SK-N-SH (cell line): Measurements from ENCODE around the gene SLC12A5. TPM values are rescaled to one million over a fixed set of nuclear protein-coding genes. Genes with fewer than 3 reads are reported as not detected.
"Not testable (repeated sequence)": the region's sequence is repeated elsewhere in the genome, so short reads cannot be mapped to it uniquely, and the experiment has no call there.

Experiments
- CTCF ChIA-PET: fragments of 300-600, 350-600 bp; formaldehyde crosslinking; extraction: SDS; loops from one replicate; lab custom pipeline; 2021; lab: Yijun Ruan, JAX
- POLR2A ChIA-PET: fragments of 350-600 bp; sonication (Branson Sonifier 250); formaldehyde crosslinking; extraction: SDS; loops from one replicate; lab custom pipeline; 2020; ENCODE audit warnings: antibody characterized with exemption, inconsistent platforms; lab: Yijun Ruan, JAX
- DNase-seq: peaks from one replicate; pipeline ENCODE4 v3.0.0; 2012
- H2AFZ ChIP-seq: fragments of 200-600 bp; sonication (generic); 2 replicates; pipeline ENCODE4 v1.8.1; 2016; ENCODE audit warnings: antibody characterized with exemption, mild to moderate bottlenecking, low read depth
- H3F3A ChIP-seq: fragments of 200-600 bp; sonication (generic); replicated peaks from 2 replicates; pipeline ENCODE3; 2016; ENCODE audit warnings: antibody characterized with exemption, mild to moderate bottlenecking; ENCODE audit not compliant: insufficient read depth
- H3K27ac ChIP-seq, 2 experiments: fragments of 200-500 bp in 1 of 2; fragments of 200-600 bp in 1 of 2; sonication (Bioruptor generic) in 1 of 2; sonication (generic), shearing (Covaris generic) in 1 of 2; 2 replicates each; pipeline versions ENCODE4 v1.5.1 to v1.6.1; 2014 to 2016; ENCODE audit warnings: low read depth in 2 of 2, inconsistent platforms in 1 of 2, low read length in 1 of 2, mild to moderate bottlenecking in 1 of 2, mixed read lengths in 1 of 2
- H3K27me3 ChIP-seq: fragments of 200-600 bp; sonication (generic), shearing (Covaris generic); 2 replicates; pipeline ENCODE4 v1.6.1; 2016; ENCODE audit warnings: mixed run types; ENCODE audit not compliant: insufficient read depth
- H3K36me3 ChIP-seq, 2 experiments: fragments of 200-500 bp in 1 of 2; fragments of 200-600 bp in 1 of 2; sonication (Bioruptor generic) in 1 of 2; sonication (generic) in 1 of 2; replicated peaks in 1 of 2; 2 replicates each; pipeline versions ENCODE3 to v1.5.1; 2014 to 2016; ENCODE audit warnings: low read length in 1 of 2, mild to moderate bottlenecking in 1 of 2; ENCODE audit not compliant: insufficient read depth in 2 of 2, control insufficient read depth in 1 of 2
- H3K4me1 ChIP-seq, 2 experiments: fragments of 200-500 bp in 1 of 2; fragments of 200-600 bp in 1 of 2; sonication (Bioruptor generic) in 1 of 2; sonication (generic), shearing (Covaris generic) in 1 of 2; 2 replicates each; pipeline versions ENCODE4 v1.5.1 to v1.6.1; 2014 to 2016; ENCODE audit warnings: low read depth in 1 of 2, low read length in 1 of 2, mixed run types in 1 of 2; ENCODE audit not compliant: insufficient read depth in 2 of 2, control insufficient read depth in 1 of 2
- H3K4me2 ChIP-seq: fragments of 200-600 bp; sonication (generic), shearing (Covaris generic); 2 replicates; pipeline ENCODE4 v1.6.1; 2017; ENCODE audit warnings: mixed run types
- H3K4me3 ChIP-seq, 2 experiments: fragments of 200-500 bp in 1 of 2; fragments of 200-600 bp in 1 of 2; sonication (Bioruptor generic) in 1 of 2; sonication (generic), shearing (Covaris generic) in 1 of 2; 2 replicates each; pipeline versions ENCODE4 v1.5.1 to v1.8.1; 2014 to 2016; ENCODE audit warnings: low read depth in 2 of 2, inconsistent platforms in 1 of 2, low read length in 1 of 2, mild to moderate bottlenecking in 1 of 2, mixed read lengths in 1 of 2, moderate library complexity in 1 of 2
- H3K79me2 ChIP-seq: fragments of 200-600 bp; sonication (generic); 2 replicates; pipeline ENCODE4 v1.8.1; 2017; ENCODE audit warnings: mild to moderate bottlenecking; ENCODE audit not compliant: insufficient read depth
- H3K9ac ChIP-seq: fragments of 200-600 bp; sonication (generic); 2 replicates; pipeline ENCODE4 v1.6.1; 2017; ENCODE audit warnings: mixed run types
- H3K9me2 ChIP-seq: fragments of 200-600 bp; sonication (generic); 2 replicates; pipeline ENCODE4 v1.6.1; 2017; ENCODE audit warnings: mixed run types
- H3K9me3 ChIP-seq: fragments of 200-600 bp; sonication (generic); 2 replicates; pipeline ENCODE4 v1.6.1; 2017; ENCODE audit warnings: mixed run types, mild to moderate bottlenecking, moderate library complexity
- H4K20me1 ChIP-seq: fragments of 200-600 bp; sonication (generic); 2 replicates; pipeline ENCODE4 v1.6.1; 2017; ENCODE audit warnings: mild to moderate bottlenecking, mixed run types; ENCODE audit not compliant: insufficient read depth
- ELF1 ChIP-seq: IDR thresholded peaks from 2 replicates; pipeline ENCODE4 v1.4.0; 2012
- FOSL2 ChIP-seq: IDR thresholded peaks from 2 replicates; pipeline ENCODE4 v1.4.0; 2012; ENCODE audit warnings: low read depth, mild to moderate bottlenecking, moderate library complexity, borderline replicate concordance
- FOXJ3 ChIP-seq: sonication (generic); formaldehyde crosslinking; IDR thresholded peaks from 2 replicates; pipeline ENCODE4 v1.5.1; 2020; ENCODE audit warnings: mild to moderate bottlenecking, missing genetic modification reagents
- MAX ChIP-seq: IDR thresholded peaks from 2 replicates; pipeline ENCODE4 v1.4.0; 2012; ENCODE audit warnings: low read depth
- MXI1 ChIP-seq: IDR thresholded peaks from 2 replicates; pipeline ENCODE4 v1.6.1; 2012; ENCODE audit warnings: mild to moderate bottlenecking, low read depth, low read length, improper control_type of control experiment
- NFIC ChIP-seq: IDR thresholded peaks from 2 replicates; pipeline ENCODE4 v1.4.0; 2012; ENCODE audit warnings: borderline replicate concordance
- POLR2AphosphoS5 ChIP-seq: IDR thresholded peaks from 2 replicates; pipeline ENCODE4 v1.6.1; 2012; ENCODE audit warnings: low read depth, low read length
- RAD21 ChIP-seq: IDR thresholded peaks from 2 replicates; pipeline ENCODE4 v1.6.1; 2012; ENCODE audit warnings: mild to moderate bottlenecking, low read length
- WGBS: methylation state at CpG from one replicate; pipeline ENCODE4 v1.1.6; 2017; ENCODE audit warnings: low lambda C conversion rate; 5-methylcytosine and 5-hydroxymethylcytosine counted together
- polyA plus RNA-seq, 3 experiments: library from polyadenylated mRNA; depleted of rRNA; stranded (reverse); fragments of >200 nt; gene quantifications; 2 replicates each; pipeline ENCODE4 v1.2.3, GENCODE V29; 2012
- TF ChIP-seq, protein P1 (sequence below): fragments of 200-600 bp; sonication (generic); IDR thresholded peaks from 2 replicates; pipeline ENCODE4 v1.6.1; 2017; ENCODE audit warnings: antibody characterized with exemption, mild to moderate bottlenecking, moderate library complexity
- TF ChIP-seq, protein P2 (sequence below): IDR thresholded peaks from 2 replicates; pipeline ENCODE4 v1.4.0; 2012; ENCODE audit warnings: low read depth, borderline replicate concordance
- TF ChIP-seq, protein P3 (sequence below): IDR thresholded peaks from 2 replicates; pipeline ENCODE4; 2012

Gene SLC12A5
- polyA plus RNA-seq, 1 of the 3 experiments (the other 2 are of a cell fraction): 19.9 TPM

GRCh38 chr20:46089417-46090388 is 60.7 kb downstream of the SLC12A5 start, which contains the start of gene NCOA5 (continued):
- TF ChIP-seq MXI1 (peak; percentile 91), RAD21 (peak; percentile 39), FOXJ3 (CRISPR knock-in tag) (peak; percentile 65; the same call in 1 of the 2 replicates), MAX (0 out of 2 replicates have a peak, but pooled peaks have one; percentile 78), ELF1 (0 out of 2 replicates have a peak, but pooled peaks have one; percentile 55), POLR2AphosphoS5 (peak; percentile 82)
- TF ChIP-seq, protein P1, sequence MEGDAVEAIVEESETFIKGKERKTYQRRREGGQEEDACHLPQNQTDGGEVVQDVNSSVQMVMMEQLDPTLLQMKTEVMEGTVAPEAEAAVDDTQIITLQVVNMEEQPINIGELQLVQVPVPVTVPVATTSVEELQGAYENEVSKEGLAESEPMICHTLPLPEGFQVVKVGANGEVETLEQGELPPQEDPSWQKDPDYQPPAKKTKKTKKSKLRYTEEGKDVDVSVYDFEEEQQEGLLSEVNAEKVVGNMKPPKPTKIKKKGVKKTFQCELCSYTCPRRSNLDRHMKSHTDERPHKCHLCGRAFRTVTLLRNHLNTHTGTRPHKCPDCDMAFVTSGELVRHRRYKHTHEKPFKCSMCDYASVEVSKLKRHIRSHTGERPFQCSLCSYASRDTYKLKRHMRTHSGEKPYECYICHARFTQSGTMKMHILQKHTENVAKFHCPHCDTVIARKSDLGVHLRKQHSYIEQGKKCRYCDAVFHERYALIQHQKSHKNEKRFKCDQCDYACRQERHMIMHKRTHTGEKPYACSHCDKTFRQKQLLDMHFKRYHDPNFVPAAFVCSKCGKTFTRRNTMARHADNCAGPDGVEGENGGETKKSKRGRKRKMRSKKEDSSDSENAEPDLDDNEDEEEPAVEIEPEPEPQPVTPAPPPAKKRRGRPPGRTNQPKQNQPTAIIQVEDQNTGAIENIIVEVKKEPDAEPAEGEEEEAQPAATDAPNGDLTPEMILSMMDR: peak; percentile 13; the same call in 1 of the 2 replicates
- TF ChIP-seq, protein P2, sequence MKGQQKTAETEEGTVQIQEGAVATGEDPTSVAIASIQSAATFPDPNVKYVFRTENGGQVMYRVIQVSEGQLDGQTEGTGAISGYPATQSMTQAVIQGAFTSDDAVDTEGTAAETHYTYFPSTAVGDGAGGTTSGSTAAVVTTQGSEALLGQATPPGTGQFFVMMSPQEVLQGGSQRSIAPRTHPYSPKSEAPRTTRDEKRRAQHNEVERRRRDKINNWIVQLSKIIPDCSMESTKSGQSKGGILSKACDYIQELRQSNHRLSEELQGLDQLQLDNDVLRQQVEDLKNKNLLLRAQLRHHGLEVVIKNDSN: no peak

DNA sequence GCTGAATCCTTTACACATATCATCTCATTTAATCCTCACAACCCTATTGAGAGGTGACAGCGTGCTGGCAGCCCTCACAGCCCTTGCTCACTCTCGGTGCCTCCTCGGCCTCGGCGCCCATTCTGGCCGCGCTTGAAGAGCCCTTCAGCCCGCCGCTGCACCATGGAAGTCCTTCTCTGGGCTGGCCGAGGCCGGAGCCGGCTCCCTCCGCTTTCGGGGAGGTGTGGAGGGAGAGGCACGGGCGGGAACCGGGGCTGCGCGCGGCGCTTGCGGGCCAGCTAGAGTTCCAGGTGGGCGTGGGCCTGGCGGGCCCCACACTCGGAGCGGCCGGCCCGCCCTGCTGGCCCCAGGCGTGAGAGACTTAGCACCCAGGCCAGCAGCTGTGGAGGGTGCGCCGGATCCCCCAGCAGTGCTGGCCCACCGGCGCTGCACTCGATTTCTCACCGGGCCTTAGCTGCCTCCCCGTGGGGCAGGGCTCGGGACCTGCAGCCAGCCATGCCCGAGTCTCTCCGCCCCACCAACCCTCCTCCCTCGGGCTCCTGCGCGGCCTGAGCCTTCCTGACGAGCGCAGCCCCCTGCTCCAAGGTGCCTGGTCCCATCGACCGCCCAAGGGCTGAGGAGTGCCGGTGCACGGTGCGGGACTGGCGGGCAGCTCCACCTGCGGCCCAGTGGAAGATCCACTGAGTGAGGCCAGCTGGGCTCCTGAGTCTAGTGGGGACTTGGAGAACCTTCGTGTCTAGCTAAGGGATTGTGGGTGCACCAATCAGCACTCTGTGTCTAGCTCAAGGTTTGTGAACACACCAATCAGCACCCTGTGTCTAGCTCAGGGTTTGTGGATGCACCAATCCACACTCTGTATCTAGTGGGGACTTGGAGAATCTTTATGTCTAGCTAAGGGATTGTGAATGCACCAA is 62.9 kb downstream of the SLC12A5 start:
- H3K27ac ChIP-seq, H3K27me3 ChIP-seq, H3K9me3 ChIP-seq, H3F3A ChIP-seq, H3K9me2 ChIP-seq, H3K36me3 ChIP-seq, H3K4me1 ChIP-seq, POLR2A ChIA-PET, H3K4me2 ChIP-seq, H2AFZ ChIP-seq, H3K4me3 ChIP-seq, DNase-seq, H3K9ac ChIP-seq: not testable (repeated sequence)
- CTCF ChIA-PET: interaction anchor here (0.8 kb wide), 1 partner anchor 16 kb away, joined by 3 read pairs; no protein-coding TSS in a partner anchor
- peaks cover 25% of the 10 kb centered on the region for H4K20me1 ChIP-seq
- H3K79me2 ChIP-seq: peaks cover 25% of the 10 kb centered on the region
- 95% methylated on average over 7 of the region's 52 CpGs for WGBS

GRCh38 chr20:46093531-46093930 is 64.5 kb downstream of the SLC12A5 start:
- Histone ChIP-seq H4K20me1 (peaks cover 8% of the 10 kb centered on the region), H3K36me3 (no peaks in the 10 kb centered on the region), H3K4me3 (no peak overlapping the region), H3K27me3 (no peaks in the 10 kb centered on the region), H3K9me3 (no peaks in the 10 kb centered on the region), H3K9ac (no peak overlapping the region), H3K4me2 (no peak overlapping the region), H2AFZ (no peak overlapping the region), H3K79me2 (peaks cover 8% of the 10 kb centered on the region), H3K27ac (no peak overlapping the region), H3K4me1 (no peaks in the 10 kb centered on the region; a peak in 2 of 4 replicates), H3K9me2 (no peaks in the 10 kb centered on the region), H3F3A (no peaks in the 10 kb centered on the region)
- 48% methylated on average over 2 of the region's 2 CpGs for WGBS
- ChIA-PET CTCF (no interaction called here), POLR2A (no interaction called here)
- no peak for DNase-seq
- TF ChIP-seq FOSL2 (no peak), NFIC (no peak), POLR2AphosphoS5 (no peak), FOXJ3 (CRISPR knock-in tag) (no peak)
- TF ChIP-seq, protein P3, sequence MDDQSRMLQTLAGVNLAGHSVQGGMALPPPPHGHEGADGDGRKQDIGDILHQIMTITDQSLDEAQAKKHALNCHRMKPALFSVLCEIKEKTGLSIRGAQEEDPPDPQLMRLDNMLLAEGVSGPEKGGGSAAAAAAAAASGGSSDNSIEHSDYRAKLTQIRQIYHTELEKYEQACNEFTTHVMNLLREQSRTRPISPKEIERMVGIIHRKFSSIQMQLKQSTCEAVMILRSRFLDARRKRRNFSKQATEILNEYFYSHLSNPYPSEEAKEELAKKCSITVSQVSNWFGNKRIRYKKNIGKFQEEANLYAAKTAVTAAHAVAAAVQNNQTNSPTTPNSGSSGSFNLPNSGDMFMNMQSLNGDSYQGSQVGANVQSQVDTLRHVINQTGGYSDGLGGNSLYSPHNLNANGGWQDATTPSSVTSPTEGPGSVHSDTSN: no peak
